Parietal lobe (tissue), 2 donors: ENCODE results near the gene NUTF2. TPM values are rescaled to one million over a fixed set of nuclear protein-coding genes. Genes with fewer than 3 reads are reported as not detected.

ENCODE experiments used
- small RNA-seq: library from RNA; depleted of rRNA; stranded (forward); fragments of <200 nt; gene quantifications from one replicate; pipeline ENCODE3, GENCODE V24; 2014; ENCODE audit warnings: low replicate concordance
- total RNA-seq: library from RNA; depleted of rRNA; stranded (reverse); fragments of >200 nt; gene quantifications from one replicate; pipeline ENCODE4 v1.2.3, GENCODE V29; 2014

NUTF2 gene
- total RNA-seq, result 110 TPM

DNA sequence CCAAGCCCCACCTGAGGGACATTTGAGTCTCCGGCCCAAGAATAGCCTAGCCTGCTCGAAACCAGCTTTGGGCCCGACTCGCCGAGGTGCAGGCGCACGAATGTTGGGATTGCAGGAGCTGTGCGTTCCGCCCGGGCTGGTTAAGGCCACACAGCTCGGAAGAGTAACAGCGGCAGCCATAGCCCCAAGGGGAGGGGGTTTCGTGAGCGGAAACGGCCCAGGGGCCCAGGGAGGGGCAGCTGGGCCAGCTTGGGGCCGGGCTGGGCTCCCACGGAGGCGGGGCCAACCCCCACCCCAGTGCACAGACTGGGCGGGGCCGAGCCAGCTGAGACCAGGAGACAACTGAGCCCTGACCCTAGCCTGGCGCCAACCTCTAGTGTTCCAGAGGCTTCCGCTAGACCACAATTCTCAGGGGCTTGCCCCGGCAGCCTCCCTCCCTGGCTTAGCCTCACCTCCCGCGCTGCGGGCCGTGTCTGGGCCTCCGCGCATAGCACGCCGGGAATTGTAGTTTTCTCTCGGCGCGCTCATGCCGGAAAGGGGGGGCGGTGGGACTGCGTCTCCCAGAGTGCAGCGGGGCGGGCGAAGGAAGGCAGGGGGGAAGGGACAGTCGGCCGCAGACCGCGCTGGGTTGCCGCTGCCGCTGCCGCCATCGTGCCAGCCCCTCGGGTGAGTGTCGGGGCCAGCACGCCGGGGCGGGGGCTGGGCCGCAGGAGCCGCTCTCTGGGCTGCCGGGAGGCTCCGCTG, at the start of gene NUTF2:
Gene NUTF2 (plus strand): TSS at position 614 of the 744 bp plus-strand sequence. CDS start 18,198 bp downstream, outside the sequence.

GRCh38 chr16:67806428-67807147, 40.1 kb upstream of the NUTF2 start, which contains the start of the genes RANBP10 and TSNAXIP1:
TSS of gene RANBP10 (minus strand) at chr16:67806560. CDS start at chr16:67806536, 24 bp downstream.
TSS of gene TSNAXIP1 (plus strand) at chr16:67806889. CDS start at chr16:67807150, 261 bp downstream.

DNA sequence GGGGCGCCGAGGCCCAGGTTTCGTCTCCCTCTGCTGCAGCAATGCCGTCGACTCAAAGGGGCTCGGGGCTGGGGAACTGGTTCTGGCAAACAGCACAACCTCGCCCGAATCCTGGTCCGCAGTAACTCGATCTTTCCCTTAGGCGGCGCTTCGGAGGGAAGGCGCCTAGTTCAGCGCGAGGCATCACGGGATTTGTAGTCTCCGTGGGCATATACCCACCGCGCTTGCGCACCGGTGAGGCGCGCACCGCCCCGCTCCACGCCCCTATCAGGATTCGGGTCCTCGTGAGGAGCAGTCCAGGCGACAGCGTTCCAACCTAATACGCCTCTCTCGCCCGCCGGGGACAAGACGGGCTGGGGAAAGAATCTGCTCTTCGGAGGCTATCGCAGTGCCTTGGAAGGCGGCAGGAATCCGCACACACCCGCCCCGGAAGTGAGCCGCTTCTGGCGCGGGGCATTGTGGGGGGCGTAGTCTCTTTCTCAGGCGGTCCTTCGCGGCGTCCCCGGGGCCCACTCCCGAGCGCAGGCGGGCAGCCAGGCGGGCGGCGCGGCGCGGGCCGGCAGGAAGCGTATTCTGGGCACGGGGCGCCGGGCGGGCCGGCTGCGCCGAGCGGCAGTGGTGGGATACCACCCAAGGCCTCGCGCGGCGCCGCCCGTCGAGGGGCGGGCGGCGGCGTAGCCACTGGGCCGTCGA, 4.8 kb upstream of the NUTF2 start, which contains the start of gene THAP11:
Gene THAP11 (plus strand): TSS at position 505 of the 693 bp plus-strand sequence. CDS start 235 bp downstream, outside the sequence.

DNA sequence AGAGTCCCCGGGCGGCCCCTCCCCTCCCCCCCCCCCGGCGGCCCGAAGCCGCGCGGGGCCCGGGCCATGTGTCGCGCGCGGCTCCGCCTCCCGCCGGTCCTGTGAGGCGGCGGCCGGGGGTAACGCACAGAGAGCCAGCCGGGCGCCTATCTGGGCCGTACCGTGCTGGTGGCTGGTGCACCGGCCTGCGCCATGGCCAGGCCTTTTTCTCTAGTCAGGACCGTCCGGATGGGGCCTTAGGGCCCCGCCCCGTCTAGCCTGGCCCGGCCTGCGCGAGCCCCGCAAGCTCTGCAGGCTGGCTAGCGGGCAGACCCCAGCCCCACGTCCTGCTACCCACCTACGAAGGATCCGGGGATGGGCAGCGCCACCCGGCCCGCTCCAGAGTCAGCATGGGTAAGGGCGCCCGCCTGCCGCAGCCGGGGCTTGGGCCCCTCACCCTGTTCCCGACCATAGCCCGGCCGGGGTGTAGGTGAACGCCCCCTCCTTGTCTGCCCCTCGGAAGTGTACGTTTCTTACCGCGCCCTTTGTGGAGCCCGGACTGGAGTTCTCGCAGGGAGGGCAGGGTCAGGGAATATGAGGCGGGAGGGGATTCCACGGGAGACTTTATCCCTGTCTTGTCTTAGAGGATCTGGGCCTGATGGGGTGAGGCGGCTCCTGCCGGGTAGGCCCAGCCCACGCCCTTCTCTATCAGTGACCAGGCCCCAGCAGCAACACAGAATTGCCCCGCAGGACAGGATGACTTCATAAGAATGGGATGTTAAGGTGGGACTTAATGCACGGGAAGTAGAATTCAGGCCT, 530 bp downstream of the NUTF2 start, which contains the start of gene CENPT:
Gene CENPT (minus strand): TSS at position 630 of the 798 bp plus-strand sequence. CDS start 13,834 bp downstream, outside the sequence.

GRCh38 chr16:67872631-67873434, 26.1 kb downstream of the NUTF2 start, which contains the start of gene EDC4:
TSS of gene EDC4 (plus strand) at chr16:67873052. CDS start at chr16:67873262, 210 bp downstream.

GRCh38 chr16:67884684-67885083, 38.0 kb downstream of the NUTF2 start, which contains the start of gene NRN1L:
TSS of gene NRN1L (plus strand) at chr16:67884885. CDS start at chr16:67884904, 19 bp downstream.

GRCh38 chr16:67892899-67893742, 46.4 kb downstream of the NUTF2 start, which contains the start of gene PSKH1:
TSS of gene PSKH1 (plus strand) at chr16:67893254. CDS start at chr16:67908750, 15,496 bp downstream.

Small RNA genes lying within 50 kb of the gene (small RNA-seq; reads per million reads assigned to genes)
- gene AC040162.2 (not detected), gene NRN1L (not detected)

Other genes with a start within 250 kb of the NUTF2 start
- gene CARMIL2, start 201.8 kb upstream of the NUTF2 start, total RNA-seq, result 3.1 TPM
- gene ACD, start 186.7 kb upstream of the NUTF2 start, total RNA-seq, result 27.2 TPM
- 7.8 TPM for gene PARD6A, start 186.0 kb upstream of the NUTF2 start, total RNA-seq
- 10.3 TPM for gene ENKD1, start 180.2 kb upstream of the NUTF2 start, total RNA-seq
- gene C16orf86, start 180.1 kb upstream of the NUTF2 start, total RNA-seq, result 1.3 TPM
- 62.0 TPM for gene GFOD2, start 127.6 kb upstream of the NUTF2 start, total RNA-seq
- 16.0 TPM for gene RANBP10, start 40.4 kb upstream of the NUTF2 start, total RNA-seq
- 6.3 TPM for gene TSNAXIP1, start 40.0 kb upstream of the NUTF2 start, total RNA-seq
- gene THAP11, start 4.6 kb upstream of the NUTF2 start, total RNA-seq, result 25.7 TPM
- gene CENPT, start 760 bp downstream of the NUTF2 start, total RNA-seq, result 49.1 TPM
- gene EDC4, start 26.1 kb downstream of the NUTF2 start, total RNA-seq, result 67.0 TPM
- not detected for gene NRN1L, start 38.0 kb downstream of the NUTF2 start, total RNA-seq
- gene PSKH1, start 46.3 kb downstream of the NUTF2 start, total RNA-seq, result 21.3 TPM
- 4.7 TPM for gene CTRL, start 84.9 kb downstream of the NUTF2 start, total RNA-seq
- gene PSMB10, start 89.9 kb downstream of the NUTF2 start, total RNA-seq, result 11.6 TPM
- 1.3 TPM for gene LCAT, start 97.2 kb downstream of the NUTF2 start, total RNA-seq
- gene SLC12A4, start 121.7 kb downstream of the NUTF2 start, total RNA-seq, result 13.5 TPM
- gene DPEP3, start 133.6 kb downstream of the NUTF2 start, total RNA-seq, result not detected
- gene DPEP2, start 152.6 kb downstream of the NUTF2 start, total RNA-seq, result not detected
- not detected for gene DPEP2NB, start 169.0 kb downstream of the NUTF2 start, total RNA-seq
- gene DDX28, start 176.3 kb downstream of the NUTF2 start, total RNA-seq, result 8.8 TPM
- 15.7 TPM for gene DUS2, start 176.4 kb downstream of the NUTF2 start, total RNA-seq
- gene NFATC3, start 238.4 kb downstream of the NUTF2 start, total RNA-seq, result 26.6 TPM